ENCODE measurements around the gene HES1.

The HES1 gene

GRCh38 chr3:194166682-194167479 is 30.9 kb downstream of the HES1 start:
- DNase-seq (ENCODE audit: low read depth, low spot score): no peak
- in situ Hi-C loops (cut with HindIII; ENCODE audit: low sequenced_read_pairs): no loop called here
- H3K4me3 ChIP-seq (ENCODE audit: low read depth, low read length): no peak overlapping the region
- TF ChIP-seq, protein P1, sequence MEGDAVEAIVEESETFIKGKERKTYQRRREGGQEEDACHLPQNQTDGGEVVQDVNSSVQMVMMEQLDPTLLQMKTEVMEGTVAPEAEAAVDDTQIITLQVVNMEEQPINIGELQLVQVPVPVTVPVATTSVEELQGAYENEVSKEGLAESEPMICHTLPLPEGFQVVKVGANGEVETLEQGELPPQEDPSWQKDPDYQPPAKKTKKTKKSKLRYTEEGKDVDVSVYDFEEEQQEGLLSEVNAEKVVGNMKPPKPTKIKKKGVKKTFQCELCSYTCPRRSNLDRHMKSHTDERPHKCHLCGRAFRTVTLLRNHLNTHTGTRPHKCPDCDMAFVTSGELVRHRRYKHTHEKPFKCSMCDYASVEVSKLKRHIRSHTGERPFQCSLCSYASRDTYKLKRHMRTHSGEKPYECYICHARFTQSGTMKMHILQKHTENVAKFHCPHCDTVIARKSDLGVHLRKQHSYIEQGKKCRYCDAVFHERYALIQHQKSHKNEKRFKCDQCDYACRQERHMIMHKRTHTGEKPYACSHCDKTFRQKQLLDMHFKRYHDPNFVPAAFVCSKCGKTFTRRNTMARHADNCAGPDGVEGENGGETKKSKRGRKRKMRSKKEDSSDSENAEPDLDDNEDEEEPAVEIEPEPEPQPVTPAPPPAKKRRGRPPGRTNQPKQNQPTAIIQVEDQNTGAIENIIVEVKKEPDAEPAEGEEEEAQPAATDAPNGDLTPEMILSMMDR (IDR thresholded peaks at IDR 0.05; ENCODE audit: low read depth, low read length): no peak

- DNase-seq (ENCODE audit: low read depth, low spot score): no peak
- H3K4me3 ChIP-seq (ENCODE audit: low read depth, low read length): no peak overlapping the region
- in situ Hi-C loops (cut with HindIII; ENCODE audit: low sequenced_read_pairs): no loop called here
- TF ChIP-seq, protein P1 (IDR thresholded peaks at IDR 0.05; ENCODE audit: low read depth, low read length): no peak
Measured at GRCh38 chr3:194167480-194168282, 31.7 kb downstream of the HES1 start.

- no peak for DNase-seq (ENCODE audit: low read depth, low spot score)
Measured at GRCh38 chr3:194168994-194169393, 33.0 kb downstream of the HES1 start.

DNA sequence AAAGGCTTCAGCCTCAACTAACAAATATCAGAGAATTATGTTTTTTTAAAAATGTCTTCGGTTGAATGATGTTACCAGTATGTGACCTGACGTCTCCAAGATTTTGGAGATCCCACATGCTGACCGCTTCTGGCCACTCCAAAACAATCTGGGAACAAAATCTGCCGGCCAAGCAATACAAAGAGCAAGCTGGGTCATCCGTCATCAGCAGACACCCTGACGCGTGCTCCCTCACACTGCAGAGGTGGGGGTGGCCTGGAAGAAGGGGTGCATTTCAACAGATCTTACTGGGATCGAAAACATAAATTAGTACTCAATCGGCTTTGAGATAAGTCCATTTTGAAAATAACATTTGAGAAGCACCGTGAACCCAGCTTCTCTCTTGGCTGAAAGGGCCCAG is 33.6 kb downstream of the HES1 start:
- in situ Hi-C loops (cut with HindIII; ENCODE audit: low sequenced_read_pairs): no loop called here
- no peak for DNase-seq (ENCODE audit: low read depth, low spot score)
- TF ChIP-seq, protein P1 (IDR thresholded peaks at IDR 0.05; ENCODE audit: low read depth, low read length): no peak
- H3K4me3 ChIP-seq (ENCODE audit: low read depth, low read length): no peak overlapping the region

More at GRCh38 chr3:194168994-194169393, 33.0 kb downstream of the HES1 start:
- TF ChIP-seq, protein P1 (IDR thresholded peaks at IDR 0.05; ENCODE audit: low read depth, low read length): no peak
- no peak overlapping the region for H3K4me3 ChIP-seq (ENCODE audit: low read depth, low read length)
- in situ Hi-C loops (cut with HindIII; ENCODE audit: low sequenced_read_pairs): no loop called here

DNA sequence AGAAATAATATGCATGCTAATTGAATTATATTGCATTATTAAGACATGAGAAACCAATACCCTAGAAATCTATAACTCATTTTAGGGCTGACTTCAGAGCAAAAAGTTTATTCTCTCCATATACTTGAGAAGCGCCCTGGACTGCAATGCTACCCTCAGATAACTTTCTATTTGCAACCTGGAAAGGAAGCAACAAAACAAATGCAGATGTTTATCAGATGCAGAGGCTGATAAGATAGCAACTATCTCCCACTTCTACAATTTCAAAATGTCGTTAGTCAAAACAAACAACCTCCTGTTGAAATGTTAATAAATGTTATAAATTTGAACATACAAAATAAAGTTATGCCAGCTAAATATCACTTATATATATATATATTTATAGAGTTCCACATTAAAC is 34.8 kb downstream of the HES1 start:
- no peak for DNase-seq (ENCODE audit: low read depth, low spot score)
- in situ Hi-C loops (cut with HindIII; ENCODE audit: low sequenced_read_pairs): no loop called here
- TF ChIP-seq, protein P1 (IDR thresholded peaks at IDR 0.05; ENCODE audit: low read depth, low read length): no peak
- no peak overlapping the region for H3K4me3 ChIP-seq (ENCODE audit: low read depth, low read length)

DNA sequence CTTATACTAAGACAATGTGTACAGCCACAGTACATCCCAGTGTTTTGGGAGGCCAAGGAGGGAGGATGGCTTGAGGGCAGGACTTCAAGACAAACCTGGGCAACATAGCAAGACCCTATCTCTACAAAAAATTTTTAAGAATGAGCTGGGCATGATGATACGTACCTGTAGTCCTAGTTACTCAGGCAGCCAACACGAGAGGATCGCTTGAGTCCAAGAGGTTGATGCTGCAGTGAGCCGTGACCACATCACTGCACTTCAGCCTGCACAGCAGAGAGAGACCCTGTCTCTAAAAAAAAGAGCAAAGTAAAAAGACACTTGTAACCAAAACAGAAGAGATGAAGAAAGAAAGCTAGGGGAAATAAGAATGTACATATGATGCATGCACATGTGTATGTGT is 38.5 kb downstream of the HES1 start:
- TF ChIP-seq, protein P1 (IDR thresholded peaks at IDR 0.05; ENCODE audit: low read depth, low read length): no peak
- in situ Hi-C loops (cut with HindIII; ENCODE audit: low sequenced_read_pairs): no loop called here
- H3K4me3 ChIP-seq (ENCODE audit: low read depth, low read length): no peak overlapping the region
- DNase-seq (ENCODE audit: low read depth, low spot score): no peak
